GM12875 (cell line): ENCODE results near the gene ITIH3.

Source experiments
- H3K4me3 ChIP-seq: one replicate; pipeline ENCODE4 v1.5.1; 2011; ENCODE audit warnings: low read depth, low read length, control low read depth
- TF ChIP-seq, protein P1 (sequence below): IDR thresholded peaks from 2 replicates; pipeline ENCODE4 v1.5.1; 2011; ENCODE audit warnings: low read depth, mild to moderate bottlenecking, control low read depth, inconsistent platforms, low read length, moderate library complexity, borderline replicate concordance; ENCODE audit not compliant: insufficient read depth

ITIH3 gene

GRCh38 chr3:52836986-52837385 lies 42.4 kb downstream of the ITIH3 start:
- no peak overlapping the region for H3K4me3 ChIP-seq
- TF ChIP-seq, protein P1, sequence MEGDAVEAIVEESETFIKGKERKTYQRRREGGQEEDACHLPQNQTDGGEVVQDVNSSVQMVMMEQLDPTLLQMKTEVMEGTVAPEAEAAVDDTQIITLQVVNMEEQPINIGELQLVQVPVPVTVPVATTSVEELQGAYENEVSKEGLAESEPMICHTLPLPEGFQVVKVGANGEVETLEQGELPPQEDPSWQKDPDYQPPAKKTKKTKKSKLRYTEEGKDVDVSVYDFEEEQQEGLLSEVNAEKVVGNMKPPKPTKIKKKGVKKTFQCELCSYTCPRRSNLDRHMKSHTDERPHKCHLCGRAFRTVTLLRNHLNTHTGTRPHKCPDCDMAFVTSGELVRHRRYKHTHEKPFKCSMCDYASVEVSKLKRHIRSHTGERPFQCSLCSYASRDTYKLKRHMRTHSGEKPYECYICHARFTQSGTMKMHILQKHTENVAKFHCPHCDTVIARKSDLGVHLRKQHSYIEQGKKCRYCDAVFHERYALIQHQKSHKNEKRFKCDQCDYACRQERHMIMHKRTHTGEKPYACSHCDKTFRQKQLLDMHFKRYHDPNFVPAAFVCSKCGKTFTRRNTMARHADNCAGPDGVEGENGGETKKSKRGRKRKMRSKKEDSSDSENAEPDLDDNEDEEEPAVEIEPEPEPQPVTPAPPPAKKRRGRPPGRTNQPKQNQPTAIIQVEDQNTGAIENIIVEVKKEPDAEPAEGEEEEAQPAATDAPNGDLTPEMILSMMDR: no peak

DNA sequence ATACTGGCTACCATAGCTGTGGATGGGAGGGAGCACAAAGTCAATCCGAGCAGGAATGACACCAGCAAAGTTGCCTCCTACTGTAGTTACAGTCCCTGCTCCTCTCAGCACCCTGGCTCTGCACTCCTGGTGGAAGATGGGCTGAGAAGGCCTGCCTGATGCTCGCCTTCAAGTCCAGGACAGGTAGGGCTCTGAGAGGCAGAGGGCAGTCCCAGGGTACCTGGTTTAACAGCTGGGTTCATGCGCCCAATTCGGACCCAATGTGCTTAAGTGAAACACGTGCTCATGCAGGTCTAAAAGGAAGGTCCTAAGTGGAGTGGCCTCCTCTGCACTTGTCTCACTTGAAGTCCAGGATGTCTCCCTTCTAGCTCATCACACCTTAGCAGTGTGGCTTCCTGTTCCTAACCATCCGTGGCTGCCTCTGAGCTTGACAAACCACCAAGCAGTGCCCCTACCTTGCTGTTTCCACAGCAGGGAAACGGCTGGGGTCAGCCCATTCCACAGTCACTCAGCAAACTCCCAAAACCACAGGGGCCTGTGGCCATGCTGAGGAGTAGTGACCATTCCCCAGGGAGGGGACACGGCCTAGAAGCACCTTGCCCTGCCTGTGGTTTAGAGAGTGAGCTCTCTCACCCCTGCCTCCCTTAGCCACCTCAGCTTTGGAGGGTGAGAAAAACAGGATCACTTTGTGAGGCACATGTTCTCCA lies 44.1 kb downstream of the ITIH3 start:
- H3K4me3 ChIP-seq: no peak overlapping the region
- TF ChIP-seq, protein P1: no peak

- TF ChIP-seq, protein P1: no peak
- H3K4me3 ChIP-seq: no peak overlapping the region
These were observed 44.6 kb downstream of the ITIH3 start for GRCh38 chr3:52839268-52839575.

DNA sequence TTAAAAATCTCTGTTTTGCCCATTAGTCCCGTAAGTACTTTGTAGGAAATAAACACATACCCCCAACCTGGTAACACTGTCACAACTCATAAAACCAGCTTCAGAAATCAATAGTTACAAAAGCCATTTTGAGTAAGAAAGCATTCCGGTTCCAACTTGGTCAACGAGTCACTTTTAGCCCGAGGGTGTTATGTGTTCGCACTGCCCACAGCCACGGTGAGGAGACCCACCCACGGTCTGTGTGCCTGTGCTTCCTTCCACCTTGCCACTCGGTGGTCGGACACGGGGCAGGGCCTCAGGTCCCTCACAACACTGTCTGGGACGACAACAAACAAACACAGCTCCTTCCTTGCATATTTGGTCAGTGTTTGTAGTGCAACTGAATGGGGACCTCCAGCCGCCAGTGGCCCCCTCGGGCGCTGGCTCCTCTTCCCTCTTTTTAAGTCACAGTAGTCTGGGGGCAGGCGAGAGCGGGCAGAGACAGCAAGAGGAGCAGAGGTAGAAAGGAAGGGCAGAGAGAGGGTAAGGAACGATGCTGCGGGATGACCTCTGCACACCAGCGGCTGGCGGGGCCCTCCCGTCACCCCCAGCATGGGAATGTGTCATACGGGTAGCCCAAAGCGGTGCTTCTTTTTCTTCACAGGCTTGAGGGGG lies 45.4 kb downstream of the ITIH3 start:
- TF ChIP-seq, protein P1: no peak
- H3K4me3 ChIP-seq: no peak overlapping the region

GRCh38 chr3:52841211-52841980 lies 46.8 kb downstream of the ITIH3 start:
- no peak overlapping the region for H3K4me3 ChIP-seq
- TF ChIP-seq, protein P1: no peak

GRCh38 chr3:52841981-52842340 lies 47.4 kb downstream of the ITIH3 start:
- no peak overlapping the region for H3K4me3 ChIP-seq
- TF ChIP-seq, protein P1: no peak
